ENCODE data around the gene INF2.

The INF2 gene

GRCh38 chr14:104689109-104689880 is at the start of gene INF2:
TSS of gene INF2 (plus strand) at chr14:104689618. CDS start at chr14:104701366, 11,748 bp downstream.
- no peak for TF ChIP-seq ZNF274 (IDR thresholded peaks at IDR 0.05; ENCODE audit: low read depth, low read length)
- peak within 1 kb of the TSS; percentile 74 for H3K4me3 ChIP-seq (ENCODE audit: low read length)

GRCh38 chr14:104639885-104640548 is 49.4 kb upstream of the INF2 start:
- no peak overlapping the region for H3K4me3 ChIP-seq (ENCODE audit: low read length)
- no peak for TF ChIP-seq ZNF274 (IDR thresholded peaks at IDR 0.05; ENCODE audit: low read depth, low read length)

- no peak for TF ChIP-seq ZNF274 (IDR thresholded peaks at IDR 0.05; ENCODE audit: low read depth, low read length)
- no peak overlapping the region for H3K4me3 ChIP-seq (ENCODE audit: low read length)
These were observed 48.7 kb upstream of the INF2 start for GRCh38 chr14:104640681-104641080.

GRCh38 chr14:104641753-104642539 is 47.5 kb upstream of the INF2 start:
- TF ChIP-seq ZNF274 (IDR thresholded peaks at IDR 0.05; ENCODE audit: low read depth, low read length) = no peak
- no peak overlapping the region for H3K4me3 ChIP-seq (ENCODE audit: low read length)

- no peak overlapping the region for H3K4me3 ChIP-seq (ENCODE audit: low read length)
- TF ChIP-seq ZNF274 (IDR thresholded peaks at IDR 0.05; ENCODE audit: low read depth, low read length) = no peak
These were observed 46.9 kb upstream of the INF2 start for GRCh38 chr14:104642540-104642868.

GRCh38 chr14:104643306-104643705 is 46.1 kb upstream of the INF2 start:
- TF ChIP-seq ZNF274 (IDR thresholded peaks at IDR 0.05; ENCODE audit: low read depth, low read length) = no peak
- H3K4me3 ChIP-seq (ENCODE audit: low read length) = no peak overlapping the region

GRCh38 chr14:104644091-104644635 is 45.3 kb upstream of the INF2 start:
- H3K4me3 ChIP-seq (ENCODE audit: low read length) = no peak overlapping the region
- no peak for TF ChIP-seq ZNF274 (IDR thresholded peaks at IDR 0.05; ENCODE audit: low read depth, low read length)

GRCh38 chr14:104644656-104645378 is 44.6 kb upstream of the INF2 start:
- no peak for TF ChIP-seq ZNF274 (IDR thresholded peaks at IDR 0.05; ENCODE audit: low read depth, low read length)
- H3K4me3 ChIP-seq (ENCODE audit: low read length) = no peak overlapping the region

GRCh38 chr14:104647467-104648043 is 41.9 kb upstream of the INF2 start:
- no peak overlapping the region for H3K4me3 ChIP-seq (ENCODE audit: low read length)
- no peak for TF ChIP-seq ZNF274 (IDR thresholded peaks at IDR 0.05; ENCODE audit: low read depth, low read length)

GRCh38 chr14:104650057-104650980 is 39.1 kb upstream of the INF2 start:
- no peak for TF ChIP-seq ZNF274 (IDR thresholded peaks at IDR 0.05; ENCODE audit: low read depth, low read length)
- H3K4me3 ChIP-seq (ENCODE audit: low read length) = peak overlapping the region; percentile 39; the same call in 1 of the 2 replicates

GRCh38 chr14:104650981-104651875 is 38.2 kb upstream of the INF2 start:
- H3K4me3 ChIP-seq (ENCODE audit: low read length) = no peak overlapping the region
- TF ChIP-seq ZNF274 (IDR thresholded peaks at IDR 0.05; ENCODE audit: low read depth, low read length) = no peak

- H3K4me3 ChIP-seq (ENCODE audit: low read length) = no peak overlapping the region
- TF ChIP-seq ZNF274 (IDR thresholded peaks at IDR 0.05; ENCODE audit: low read depth, low read length) = no peak
These were observed 37.5 kb upstream of the INF2 start for GRCh38 chr14:104651876-104652260.
